Endodermal cell (in vitro differentiated cells): ENCODE measurements around the gene ATXN7L1. TPM values are rescaled to one million over a fixed set of nuclear protein-coding genes. Genes with fewer than 3 reads are reported as not detected.

ENCODE experiments used
- DNase-seq: peaks from one replicate; pipeline ENCODE4 v3.0.0-alpha.2; 2017
- H3K27ac ChIP-seq: 2 replicates; pipeline ENCODE4 v1.5.1; 2013; ENCODE audit warnings: mild to moderate bottlenecking, low read depth, low read length, moderate library complexity
- H3K27me3 ChIP-seq: 2 replicates; pipeline ENCODE4 v1.6.1; 2013; ENCODE audit warnings: mild to moderate bottlenecking, low read length, moderate library complexity; ENCODE audit not compliant: insufficient read depth, control insufficient read depth, poor library complexity, severe bottlenecking
- H3K36me3 ChIP-seq: 2 replicates; pipeline ENCODE4 v1.7.0; 2013; ENCODE audit warnings: mild to moderate bottlenecking, low read length, moderate library complexity; ENCODE audit not compliant: control insufficient read depth, insufficient read depth
- H3K4me1 ChIP-seq: one replicate; pipeline ENCODE4 v1.7.0; 2013; ENCODE audit warnings: low read length; ENCODE audit not compliant: control insufficient read depth, insufficient read depth
- H3K4me3 ChIP-seq: 2 replicates; pipeline ENCODE4 v1.5.1; 2013; ENCODE audit warnings: mild to moderate bottlenecking, low read length, moderate library complexity
- H3K9ac ChIP-seq: 2 replicates; pipeline ENCODE4 v1.6.1; 2013; ENCODE audit warnings: mild to moderate bottlenecking, low read length, moderate library complexity; ENCODE audit not compliant: poor library complexity, severe bottlenecking; ENCODE audit errors: extremely low read depth
- H3K9me3 ChIP-seq: 2 replicates; pipeline ENCODE4 v1.6.1; 2013; ENCODE audit warnings: mild to moderate bottlenecking, low read length, moderate library complexity; ENCODE audit not compliant: control insufficient read depth
- H3K27ac Mint-ChIP-seq: 2 replicates; pipeline ENCODE4 v1.8.0; 2020; ENCODE audit warnings: mixed read lengths
- H3K27me3 Mint-ChIP-seq: 2 replicates; pipeline ENCODE4 v1.8.0; 2021; ENCODE audit warnings: mild to moderate bottlenecking, mixed read lengths; ENCODE audit not compliant: insufficient read depth
- H3K36me3 Mint-ChIP-seq: 2 replicates; pipeline ENCODE4 v1.8.0; 2020; ENCODE audit warnings: low read depth, mixed read lengths
- H3K4me1 Mint-ChIP-seq: 2 replicates; pipeline ENCODE4 v1.8.0; 2020; ENCODE audit warnings: mixed read lengths
- H3K4me3 Mint-ChIP-seq: 2 replicates; pipeline ENCODE4 v1.8.0; 2020; ENCODE audit warnings: mild to moderate bottlenecking, moderate library complexity, mixed read lengths
- H3K9me3 Mint-ChIP-seq: 2 replicates; pipeline ENCODE4 v1.8.0; 2020; ENCODE audit warnings: mild to moderate bottlenecking, mixed read lengths
- CTCF ChIP-seq: fragments of 200-600 bp; sonication (generic); conservative IDR thresholded peaks from 2 replicates; pipeline ENCODE4 v1.5.0; 2021; ENCODE audit warnings: antibody characterized with exemption, mild to moderate bottlenecking
- WGBS, 2 experiments: methylation state at CpG; one replicate each; pipeline versions ENCODE4 v1.1.5 to v1.1.7; 2013; ENCODE audit warnings: missing lambda C conversion rate in 2 of 2, mixed read lengths in 1 of 2; ENCODE audit not compliant: insufficient coverage in 1 of 2, insufficient read length in 1 of 2; 5-methylcytosine and 5-hydroxymethylcytosine counted together
- total RNA-seq, 2 donors: library from RNA; stranded (reverse); fragmentation: NEBNext Ultra II Directional in 1 of 2; extraction: Animal tissue kit (Norgen Biotek cat#: 25700) in 1 of 2; gene quantifications; 2 replicates in 1 of 2; 3 replicates in 1 of 2; pipeline ENCODE4 v1.2.1, GENCODE V29; 2021

ATXN7L1 gene
- total RNA-seq, 2 donors from 2014 or later, result 16.9 to 30.4 TPM

- no peaks in the 10 kb centered on the region for H3K9me3 Mint-ChIP-seq
- peak; percentile 93 for DNase-seq
- H3K27me3 Mint-ChIP-seq, result no peaks in the 10 kb centered on the region
- H3K27ac Mint-ChIP-seq, result peak overlapping the region; percentile 92
- Histone ChIP-seq H3K36me3 (peaks cover under 1% of the 10 kb centered on the region), H3K4me1 (peaks cover 36% of the 10 kb centered on the region), H3K4me3 (peak overlapping the region; percentile 44), H3K27ac (no peak overlapping the region), H3K9me3 (no peaks in the 10 kb centered on the region), H3K27me3 (no peaks in the 10 kb centered on the region), H3K9ac (no peak overlapping the region)
- peaks cover 14% of the 10 kb centered on the region for H3K36me3 Mint-ChIP-seq
- no peak for TF ChIP-seq CTCF
- WGBS, 2 experiments, result 29 to 33% methylated on average over 13 to 17 of the region's 17 CpGs
- H3K4me1 Mint-ChIP-seq, result peaks cover 59% of the 10 kb centered on the region
- H3K4me3 Mint-ChIP-seq, result peak overlapping the region; percentile 36
Measured at GRCh38 chr7:105655500-105656380, 220.7 kb downstream of the ATXN7L1 start.

- no peaks in the 10 kb centered on the region for H3K9me3 ChIP-seq
- peak; percentile 76 for DNase-seq
- H3K36me3 ChIP-seq, result no peaks in the 10 kb centered on the region
- Mint-ChIP-seq H3K36me3 (peaks cover 11% of the 10 kb centered on the region), H3K4me1 (peaks cover 65% of the 10 kb centered on the region), H3K27me3 (no peaks in the 10 kb centered on the region), H3K27ac (peak overlapping the region; percentile 92), H3K4me3 (peak overlapping the region; percentile 36), H3K9me3 (no peaks in the 10 kb centered on the region)
- WGBS, 2 experiments, result 46 to 80% methylated on average over 1 to 3 of the region's 3 CpGs
- H3K4me1 ChIP-seq, result peaks cover 41% of the 10 kb centered on the region
- H3K9ac ChIP-seq, result no peak overlapping the region
- no peaks in the 10 kb centered on the region for H3K27me3 ChIP-seq
- no peak overlapping the region for H3K27ac ChIP-seq
- no peak for TF ChIP-seq CTCF
- peak overlapping the region; percentile 44 for H3K4me3 ChIP-seq
Measured at GRCh38 chr7:105655067-105655466, 221.3 kb downstream of the ATXN7L1 start.

GRCh38 chr7:105654095-105654686 lies 222.2 kb downstream of the ATXN7L1 start:
- 76 to 85% methylated on average over 6 to 7 of the region's 8 CpGs for WGBS, 2 experiments
- H3K4me1 ChIP-seq, result peaks cover 47% of the 10 kb centered on the region
- Mint-ChIP-seq H3K27ac (peak overlapping the region; percentile 81), H3K4me1 (peaks cover 74% of the 10 kb centered on the region), H3K27me3 (no peaks in the 10 kb centered on the region), H3K9me3 (no peaks in the 10 kb centered on the region), H3K4me3 (no peak overlapping the region), H3K36me3 (peaks cover 2% of the 10 kb centered on the region)
- no peaks in the 10 kb centered on the region for H3K27me3 ChIP-seq
- H3K9ac ChIP-seq, result no peak overlapping the region
- no peak overlapping the region for H3K27ac ChIP-seq
- peak overlapping the region; percentile 23 for H3K4me3 ChIP-seq
- H3K9me3 ChIP-seq, result no peaks in the 10 kb centered on the region
- H3K36me3 ChIP-seq, result no peaks in the 10 kb centered on the region
- TF ChIP-seq CTCF, result no peak
- no peak for DNase-seq
